ENCODE results near the gene TRIM56.
"Not testable (repeated sequence)": the region's sequence is repeated elsewhere in the genome, so short reads cannot be mapped to it uniquely, and the experiment has no call there.

The TRIM56 gene

DNA sequence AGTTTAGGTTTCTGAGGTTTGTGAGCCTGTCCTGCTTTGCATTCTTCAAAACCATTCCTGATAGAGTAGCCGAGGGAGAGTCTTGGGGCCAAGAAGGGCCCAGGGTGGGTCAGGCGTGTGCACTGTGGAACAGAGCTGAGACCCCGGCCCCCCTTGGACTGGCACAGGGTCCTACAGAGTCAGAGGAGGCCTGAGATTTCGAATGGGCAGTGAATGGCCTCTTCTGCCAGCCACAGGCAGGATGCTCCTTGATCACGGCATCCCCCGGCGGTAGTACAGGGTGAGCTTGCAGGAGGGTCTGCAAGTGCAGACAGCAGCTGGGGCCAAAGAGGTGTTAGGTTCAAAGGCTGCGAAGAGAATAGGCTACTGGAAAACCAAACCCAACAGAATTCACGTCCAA lies 4.6 kb downstream of the TRIM56 start:
- no peak for DNase-seq

DNA sequence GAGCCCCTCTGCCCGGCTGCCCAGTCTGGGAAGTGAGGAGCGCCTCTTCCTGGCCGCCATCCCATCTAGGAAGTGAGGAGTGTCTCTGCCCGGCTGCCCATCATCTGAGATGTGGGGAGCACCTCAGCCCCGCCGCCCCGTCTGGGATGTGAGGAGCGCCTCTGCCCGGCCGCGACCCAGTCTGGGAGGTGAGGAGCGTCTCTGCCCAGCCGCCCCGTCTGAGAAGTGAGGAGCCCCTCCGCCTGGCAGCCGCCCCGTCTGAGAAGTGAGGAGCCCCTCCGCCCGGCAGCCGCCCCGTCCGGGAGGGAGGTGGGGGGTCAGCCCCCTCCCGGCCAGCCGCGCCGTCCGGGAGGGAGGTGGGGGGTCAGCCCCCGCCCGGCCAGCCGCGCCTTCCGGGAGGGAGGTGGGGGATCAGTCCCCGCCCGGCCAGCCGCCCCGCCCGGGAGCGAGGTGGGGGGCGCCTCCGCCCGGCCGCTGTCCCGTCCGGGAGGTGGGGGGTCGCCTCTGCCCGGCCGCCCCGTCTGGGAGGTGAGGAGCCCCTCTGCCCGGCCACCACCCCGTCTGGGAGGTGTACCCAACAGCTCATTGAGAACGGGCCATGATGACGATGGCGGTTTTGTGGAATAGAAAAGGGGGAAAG lies 7.1 kb downstream of the TRIM56 start:
- DNase-seq = not testable (repeated sequence)

DNA sequence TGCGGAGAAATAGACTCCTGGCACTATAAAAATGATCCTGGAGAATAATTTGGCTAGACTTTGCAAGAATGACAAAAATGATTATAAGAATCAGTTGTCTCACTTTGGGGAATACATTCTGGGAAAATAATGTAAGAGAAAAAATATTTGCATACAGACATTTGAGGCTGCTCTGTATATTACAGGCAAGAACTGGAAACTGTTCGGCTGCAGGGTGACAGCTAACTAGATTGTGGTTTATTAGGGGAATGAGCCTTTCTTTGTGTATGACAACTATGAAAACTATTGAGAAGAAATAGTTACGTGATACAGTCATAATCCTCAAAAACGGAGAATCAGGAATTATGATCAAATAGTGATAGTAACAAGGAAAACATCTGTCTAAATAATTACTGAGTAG lies 8.6 kb downstream of the TRIM56 start:
- no peak for DNase-seq

- DNase-seq = no peak
These were observed 9.1 kb downstream of the TRIM56 start for GRCh38 chr7:101094376-101094775.

DNA sequence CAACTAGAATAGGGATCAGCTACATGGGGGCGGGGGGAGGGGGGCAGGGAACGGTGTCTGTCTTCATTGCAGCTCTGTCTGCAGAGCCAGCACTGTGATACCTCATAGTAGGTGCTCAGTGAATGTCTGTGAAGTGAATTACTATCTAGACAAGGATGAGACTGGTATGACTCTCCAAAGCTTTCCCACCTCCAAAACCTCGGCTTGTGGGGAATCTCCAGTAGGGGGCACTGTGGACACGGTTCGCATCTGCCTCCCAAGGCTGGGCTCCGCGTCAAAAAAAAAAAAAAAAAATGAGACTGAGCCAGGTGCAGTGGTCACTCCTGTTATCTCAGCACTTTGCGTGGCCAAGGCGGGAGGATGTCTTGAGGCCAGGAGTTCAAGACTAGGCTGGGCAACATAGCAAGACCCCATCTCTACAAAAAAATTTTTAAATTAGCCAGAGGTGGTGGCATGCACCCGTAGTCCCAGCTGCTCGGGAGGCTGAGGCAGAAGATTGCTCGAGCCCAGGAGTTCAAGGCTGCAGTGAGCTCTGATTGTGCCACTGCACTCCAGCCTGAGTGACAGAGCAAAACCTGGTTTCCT lies 9.6 kb downstream of the TRIM56 start:
- DNase-seq = no peak

DNA sequence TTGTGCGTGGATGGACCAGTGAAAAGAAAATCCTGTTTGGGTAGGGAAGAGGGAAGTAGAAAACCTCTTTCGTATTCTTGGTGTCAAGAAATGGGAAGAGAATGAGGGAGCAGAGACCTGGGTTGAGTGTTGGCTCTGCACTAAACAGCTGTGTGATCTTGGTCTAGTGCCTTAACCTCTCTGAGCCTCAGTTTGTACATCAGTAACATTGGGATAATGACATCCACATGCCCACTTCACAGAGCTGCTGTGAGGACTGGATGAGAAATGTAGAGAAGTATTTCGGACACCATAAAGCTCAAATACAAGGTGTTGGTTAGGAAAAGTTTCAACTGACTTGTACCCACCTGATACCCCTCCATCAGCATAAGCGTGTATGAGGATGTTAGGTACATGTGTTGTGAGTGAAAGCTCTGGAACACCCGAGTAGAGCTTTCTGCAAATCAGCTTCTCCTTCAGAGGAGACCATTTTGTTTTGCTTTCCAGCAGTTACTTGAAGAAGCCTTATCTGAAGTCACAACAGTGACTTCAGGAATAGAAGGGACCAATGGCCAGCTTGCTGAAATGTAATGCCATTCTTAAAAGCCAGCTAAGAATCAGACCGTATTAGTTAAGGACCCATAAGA lies 11.2 kb downstream of the TRIM56 start:
- no peak for DNase-seq

DNA sequence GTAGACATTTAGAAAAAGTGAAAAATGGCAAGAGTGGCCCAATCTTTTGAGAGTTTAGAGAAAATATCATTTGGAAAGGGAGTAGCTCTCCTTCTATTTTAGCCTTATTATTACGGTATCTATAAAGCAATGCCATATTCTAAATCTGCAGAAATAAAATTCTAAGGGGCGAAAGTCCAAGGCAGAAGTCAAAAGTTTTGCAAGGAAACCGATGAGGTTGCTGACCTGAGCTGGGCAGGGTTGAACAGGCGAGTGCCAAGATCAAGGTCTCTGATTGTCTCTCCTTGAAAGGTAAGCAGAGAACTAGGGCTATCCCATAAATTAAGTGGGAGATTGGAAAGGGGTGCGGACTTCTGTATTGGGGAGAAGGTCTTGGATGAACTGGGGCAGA lies 11.7 kb downstream of the TRIM56 start:
- DNase-seq = no peak

- no peak for DNase-seq
These were observed 12.3 kb downstream of the TRIM56 start for GRCh38 chr7:101097561-101097960.

- DNase-seq = peak; percentile 77
These were observed 14.9 kb downstream of the TRIM56 start for GRCh38 chr7:101099969-101100781.

DNA sequence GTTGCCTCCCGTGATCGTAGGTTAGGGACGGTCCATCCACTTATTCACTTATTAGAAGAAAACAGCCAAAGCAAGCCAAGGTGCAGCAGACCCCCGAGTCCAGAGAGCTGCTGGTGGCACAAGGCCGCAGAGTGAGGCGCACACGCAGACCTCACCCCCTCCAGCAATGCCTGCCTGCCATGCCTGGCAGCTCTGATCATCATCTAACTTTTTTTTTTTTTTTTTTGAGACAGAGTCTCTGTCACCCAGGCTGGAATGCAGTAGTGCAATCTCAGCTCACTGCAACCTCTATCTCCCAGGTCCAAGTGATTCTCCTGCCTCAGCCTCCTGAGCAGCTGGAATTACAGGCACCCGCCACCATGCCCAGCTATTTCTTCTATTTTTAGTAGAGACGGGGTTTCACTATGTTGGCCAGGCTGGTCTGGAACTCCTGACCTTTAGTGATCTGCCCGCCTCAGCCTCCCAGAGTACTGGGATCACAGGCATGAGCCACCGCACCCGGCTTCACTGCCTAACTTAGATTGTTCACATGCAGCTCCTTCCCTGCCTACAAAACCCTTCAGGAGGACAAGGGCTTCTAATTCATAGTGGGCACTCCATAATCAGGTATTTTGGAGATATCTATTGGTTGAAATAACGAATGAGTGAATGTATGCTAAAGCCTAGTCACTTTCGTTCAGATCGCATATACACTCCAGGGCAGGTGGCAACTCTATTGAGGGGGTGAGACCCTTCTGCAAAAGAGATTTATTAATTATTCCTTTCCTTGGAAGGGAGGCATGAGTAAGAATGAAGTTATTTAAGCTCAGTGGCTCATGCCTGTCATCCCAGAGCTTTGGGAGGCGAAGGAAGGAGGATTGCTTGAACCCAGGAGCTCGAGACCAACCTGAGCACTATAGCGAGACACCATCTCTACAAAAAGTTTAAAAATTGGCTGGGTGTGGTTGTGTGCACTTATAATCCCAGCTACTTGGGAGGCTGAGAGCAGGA lies 15.9 kb downstream of the TRIM56 start:
- no peak for DNase-seq

DNA sequence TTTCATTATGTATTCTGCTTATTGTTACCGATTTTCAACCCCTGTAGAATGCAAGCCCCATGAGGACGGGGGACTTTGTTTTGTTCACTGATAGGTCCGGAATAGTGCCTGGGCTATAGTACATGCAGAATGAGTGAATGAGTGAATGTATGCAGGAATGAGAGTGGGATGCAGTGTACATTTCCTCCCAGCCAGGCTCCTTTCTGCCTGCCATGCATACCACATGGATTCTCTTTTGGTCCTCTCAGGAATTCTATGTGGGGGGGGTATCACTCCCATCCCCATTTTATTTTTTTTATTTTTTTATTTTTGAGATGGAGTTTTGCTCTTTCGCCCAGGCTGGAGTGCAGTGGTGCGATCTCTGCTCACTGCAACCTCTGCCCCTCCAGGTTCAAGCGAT lies 16.7 kb downstream of the TRIM56 start:
- no peak for DNase-seq

- not testable (repeated sequence) for DNase-seq
These were observed 18.4 kb downstream of the TRIM56 start for GRCh38 chr7:101103701-101104100.

DNA sequence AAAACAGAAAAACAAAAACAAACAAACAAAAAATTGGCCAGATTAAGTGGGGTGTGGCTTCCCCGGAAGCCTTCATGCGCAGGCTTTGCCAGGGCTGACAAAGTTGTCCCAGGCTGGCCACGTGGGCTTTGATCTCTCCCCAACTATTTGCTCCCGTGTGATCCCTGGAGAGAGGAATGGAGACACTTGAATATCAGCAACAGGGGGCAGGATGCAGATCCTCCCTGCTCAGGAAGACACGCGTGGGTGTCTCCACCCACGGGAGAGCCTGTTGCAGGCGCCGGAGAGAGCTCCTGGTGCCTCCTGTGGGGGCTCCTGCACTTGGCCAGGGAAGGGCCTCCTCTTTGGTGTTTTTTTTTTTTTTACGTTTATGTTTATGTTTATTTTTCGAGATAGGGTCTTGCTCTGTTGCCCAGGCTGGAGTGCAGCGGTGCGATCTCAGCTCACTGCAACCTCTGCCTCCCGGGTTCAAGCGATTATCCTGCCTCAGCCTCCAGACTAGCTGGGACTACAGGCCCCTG lies 19.0 kb downstream of the TRIM56 start:
- DNase-seq = no peak

- DNase-seq = no peak
These were observed 19.5 kb downstream of the TRIM56 start for GRCh38 chr7:101104799-101105198.

DNA sequence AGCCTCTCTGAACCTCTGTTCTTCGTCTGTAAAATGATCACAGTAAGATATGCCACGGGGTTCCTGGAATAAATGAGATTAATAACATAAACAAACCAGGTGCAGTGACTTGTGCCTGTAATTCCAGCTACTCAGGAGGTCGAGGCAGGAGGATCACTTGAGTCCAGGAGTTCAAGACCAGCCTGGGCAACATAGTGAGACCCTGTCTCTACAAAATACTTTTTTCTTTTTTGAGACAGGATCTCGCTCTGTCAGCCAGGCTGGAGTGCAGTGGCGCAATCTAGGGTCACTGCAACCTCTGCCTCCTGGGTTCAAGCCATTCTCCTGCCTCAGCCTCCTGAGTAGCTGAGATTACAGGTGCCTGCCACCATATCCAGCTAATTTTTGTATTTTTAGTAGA lies 20.0 kb downstream of the TRIM56 start:
- not testable (repeated sequence) for DNase-seq

- no peak for DNase-seq
These were observed 21.1 kb downstream of the TRIM56 start for GRCh38 chr7:101106386-101106785.

- DNase-seq = peak; percentile 52
These were observed 23.1 kb downstream of the TRIM56 start for GRCh38 chr7:101108330-101108857.

DNA sequence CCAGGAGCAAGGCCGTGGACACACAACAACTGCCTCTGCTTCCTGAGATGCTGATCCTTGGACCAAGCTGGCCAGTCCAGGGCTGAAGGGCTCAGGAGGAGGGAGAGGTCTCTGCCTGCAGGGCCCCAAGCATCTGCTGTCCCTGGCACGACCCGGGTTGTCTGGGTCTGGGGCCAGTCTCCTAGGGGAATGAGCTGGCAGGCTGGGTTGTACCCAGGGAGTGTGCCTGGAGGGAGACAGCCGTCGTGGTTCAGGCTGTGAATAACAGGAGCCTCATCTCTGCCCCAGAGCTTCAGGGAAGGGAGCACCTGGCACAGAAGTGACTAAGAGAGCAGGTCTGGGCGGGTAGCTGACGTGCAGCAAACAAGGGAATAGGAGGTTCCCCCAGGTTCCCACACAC lies 23.7 kb downstream of the TRIM56 start:
- DNase-seq = no peak

DNA sequence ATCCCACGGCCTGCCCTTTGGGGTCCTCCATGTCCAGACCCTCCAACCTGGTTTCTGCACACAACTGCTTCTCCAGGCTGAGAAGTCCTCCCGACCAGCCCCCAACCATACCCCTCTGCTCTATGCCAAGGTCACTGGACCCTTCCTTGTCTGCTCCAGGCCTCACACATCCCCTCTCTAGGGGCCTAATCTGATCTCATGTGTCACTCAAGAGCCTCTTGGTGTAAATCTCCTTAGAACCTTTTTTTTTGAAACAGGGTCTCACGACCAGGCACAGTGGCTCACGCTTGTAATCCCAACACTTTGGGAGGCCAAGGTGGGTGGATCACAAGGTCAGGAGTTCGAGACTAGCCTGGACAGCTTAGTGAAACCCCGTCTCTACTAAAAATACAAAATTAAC lies 24.1 kb downstream of the TRIM56 start:
- DNase-seq = no peak

GRCh38 chr7:101111261-101111660 lies 26.0 kb downstream of the TRIM56 start:
- DNase-seq = no peak

GRCh38 chr7:101112233-101112632 lies 27.0 kb downstream of the TRIM56 start:
- DNase-seq = no peak

DNA sequence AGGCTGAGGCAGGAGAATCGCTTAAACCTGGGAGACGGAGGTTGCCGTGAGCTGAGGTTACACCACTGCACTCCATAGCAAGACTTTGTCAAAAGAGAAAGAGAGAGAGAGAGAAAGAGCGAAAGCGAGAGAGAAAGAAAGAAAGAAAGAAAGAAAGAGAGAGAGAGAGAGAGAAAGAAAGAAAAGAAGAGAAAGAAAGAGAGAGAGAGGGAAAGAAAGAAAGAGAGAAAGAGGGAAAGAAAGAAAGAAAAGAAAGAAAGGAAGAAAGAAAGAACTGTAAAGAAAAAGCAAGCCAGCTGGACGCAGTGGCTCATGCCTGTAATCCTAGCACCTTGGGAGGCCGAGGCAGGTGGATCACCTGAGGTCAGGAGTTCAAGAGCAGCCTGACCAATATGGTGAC lies 27.9 kb downstream of the TRIM56 start:
- DNase-seq = not testable (repeated sequence)

Measured in NCI-H2227 treated with DMSO at 0.1 percent for 48 hours (cell line).